PC-3 (cell line): Measurements from ENCODE around the gene AGO1.

ENCODE experiments used
- EZH2 ChIP-seq: fragments of 300-600 bp; sonication (generic); IDR thresholded peaks from one replicate; pipeline ENCODE4 v1.6.1; 2017; ENCODE audit warnings: antibody characterized with exemption, mild to moderate bottlenecking, low read length; ENCODE audit not compliant: unreplicated experiment
- EZH2phosphoT487 ChIP-seq: fragments of 300-600 bp; sonication (generic); IDR thresholded peaks from 2 replicates; pipeline ENCODE4 v1.6.1; 2018; ENCODE audit warnings: mild to moderate bottlenecking, antibody characterized with exemption, low read length, borderline replicate concordance
- TF ChIP-seq, protein P1 (sequence below): fragments of 300-600 bp; sonication (generic); conservative IDR thresholded peaks from 2 replicates; pipeline ENCODE4 v1.5.1; 2017; ENCODE audit warnings: antibody characterized with exemption, low read depth, mild to moderate bottlenecking, low read length

DNA sequence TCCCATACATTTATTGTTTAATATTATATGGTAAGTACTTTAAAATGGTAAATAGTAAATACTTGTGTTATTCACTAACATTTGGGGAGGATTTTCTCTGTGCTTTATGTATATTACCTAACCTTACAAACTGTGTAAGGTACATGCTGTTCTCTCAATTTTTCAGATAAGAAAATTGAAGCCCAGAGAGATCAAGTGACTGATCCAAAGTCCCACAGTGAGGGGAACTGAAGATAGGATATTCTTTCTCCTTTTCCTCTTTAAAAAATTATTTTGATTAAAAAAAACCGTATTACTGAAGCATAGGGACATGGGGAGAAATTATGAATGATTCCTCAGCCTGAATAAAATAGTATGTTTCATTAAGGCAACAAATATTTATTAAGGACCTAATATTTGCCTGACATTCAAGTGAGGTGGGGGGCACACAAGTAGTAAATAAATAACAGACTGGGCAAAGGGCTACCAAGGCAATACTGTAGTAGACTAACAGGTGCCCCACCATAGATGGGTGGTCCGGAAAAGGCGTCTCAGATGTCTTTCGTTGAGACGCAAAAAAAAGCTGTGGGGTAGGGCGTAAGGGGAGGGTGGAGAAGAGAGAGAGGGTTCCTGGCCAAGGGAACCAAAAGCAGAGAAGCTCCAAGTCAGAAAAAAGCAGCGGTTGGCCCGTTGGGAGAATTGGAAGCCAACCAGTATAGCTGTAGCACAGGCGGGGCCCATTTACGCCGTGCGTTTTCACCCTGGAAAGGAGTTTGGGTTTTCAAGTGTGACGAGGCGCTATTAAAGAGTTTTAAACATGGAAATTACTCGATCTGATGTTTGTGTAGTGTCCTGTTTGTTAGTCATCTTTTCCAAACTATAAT is 47.0 kb downstream of the AGO1 start:
- TF ChIP-seq, protein P1, sequence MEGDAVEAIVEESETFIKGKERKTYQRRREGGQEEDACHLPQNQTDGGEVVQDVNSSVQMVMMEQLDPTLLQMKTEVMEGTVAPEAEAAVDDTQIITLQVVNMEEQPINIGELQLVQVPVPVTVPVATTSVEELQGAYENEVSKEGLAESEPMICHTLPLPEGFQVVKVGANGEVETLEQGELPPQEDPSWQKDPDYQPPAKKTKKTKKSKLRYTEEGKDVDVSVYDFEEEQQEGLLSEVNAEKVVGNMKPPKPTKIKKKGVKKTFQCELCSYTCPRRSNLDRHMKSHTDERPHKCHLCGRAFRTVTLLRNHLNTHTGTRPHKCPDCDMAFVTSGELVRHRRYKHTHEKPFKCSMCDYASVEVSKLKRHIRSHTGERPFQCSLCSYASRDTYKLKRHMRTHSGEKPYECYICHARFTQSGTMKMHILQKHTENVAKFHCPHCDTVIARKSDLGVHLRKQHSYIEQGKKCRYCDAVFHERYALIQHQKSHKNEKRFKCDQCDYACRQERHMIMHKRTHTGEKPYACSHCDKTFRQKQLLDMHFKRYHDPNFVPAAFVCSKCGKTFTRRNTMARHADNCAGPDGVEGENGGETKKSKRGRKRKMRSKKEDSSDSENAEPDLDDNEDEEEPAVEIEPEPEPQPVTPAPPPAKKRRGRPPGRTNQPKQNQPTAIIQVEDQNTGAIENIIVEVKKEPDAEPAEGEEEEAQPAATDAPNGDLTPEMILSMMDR, result no peak
- TF ChIP-seq EZH2 (no peak), EZH2phosphoT487 (no peak)
